ENCODE results near the gene LAMA1. TPM values are rescaled to one million over a fixed set of nuclear protein-coding genes. Genes with fewer than 3 reads are reported as not detected.

LAMA1 gene
- total and polyA plus RNA-seq, 10 of the 15 experiments (the other 5 are each of a cell fraction or from before 2014, with no cell fraction given), result under 0.01 to 1.9 (median 0.06) TPM; not detected in 6

- TF ChIP-seq MTA2 (IDR thresholded peaks at IDR 0.05; ENCODE audit: low read depth) (no peak), TCF3 (IDR thresholded peaks at IDR 0.05; ENCODE audit: borderline replicate concordance, insufficient read depth, low read depth, low read length) (no peak), TCF7 (IDR thresholded peaks at IDR 0.05; ENCODE audit: borderline replicate concordance) (no peak)
Observed at GRCh38 chr18:7002107-7002506, 115.5 kb downstream of the LAMA1 start (continued).

GRCh38 chr18:7000484-7001096 lies 117.0 kb downstream of the LAMA1 start:
- DNase-seq (ENCODE audit: low read depth, low spot score), result no peak
- in situ Hi-C loops (cut with MboI) (no loop called here), intact Hi-C loops (cut with micrococcal nuclease; ENCODE audit: unreplicated experiment) (no loop called here)
- no peak for ATAC-seq
- 6% methylated on average over 9 of the region's 9 CpGs for WGBS (ENCODE audit: insufficient coverage, insufficient replicate concordance, low lambda C conversion rate, missing lambda C conversion rate)
- H4K20me1 ChIP-seq (ENCODE audit: control insufficient read depth, insufficient read depth), result no peaks in the 10 kb centered on the region
- no peaks in the 10 kb centered on the region for H3K36me3 ChIP-seq (ENCODE audit: control insufficient read depth in 2 of 2, insufficient read depth in 2 of 2, low read length in 1 of 2)
- no peak overlapping the region for H3K4me3 ChIP-seq
- H3K4me2 ChIP-seq (ENCODE audit: control insufficient read depth, insufficient read depth), result no peak overlapping the region
- FAIRE-seq, result no peak
- H3K9ac ChIP-seq (ENCODE audit: control insufficient read depth, insufficient read depth, low read length), result no peak overlapping the region
- POLR2A ChIA-PET, result no interaction called here
- H3K79me2 ChIP-seq (ENCODE audit: control insufficient read depth, insufficient read depth, low read length), result no peaks in the 10 kb centered on the region
- H2AFZ ChIP-seq (ENCODE audit: control insufficient read depth, low read depth, low read length), result no peak overlapping the region
- H3K9me3 ChIP-seq (replicated peaks; ENCODE audit: control insufficient read depth, insufficient read depth, low read length), result no peaks in the 10 kb centered on the region
- H3K27ac ChIP-seq (ENCODE audit: control insufficient read depth, insufficient read depth), result no peak overlapping the region
- RAD21 ChIA-PET (ENCODE audit: unreplicated experiment), result no interaction called here
- SMC1A ChIA-PET (ENCODE audit: uncharacterized antibody, unreplicated experiment), result no interaction called here
- no peaks in the 10 kb centered on the region; a peak in 1 of 4 replicates for H3K27me3 ChIP-seq (replicated peaks in 1 of 2; ENCODE audit: control insufficient read depth in 2 of 2, insufficient read depth in 2 of 2, low read length in 1 of 2)
- CTCF ChIA-PET, result no interaction called here
- H3K4me1 ChIP-seq (ENCODE audit: control insufficient read depth, insufficient read depth, low read length), result no peaks in the 10 kb centered on the region
- peak; percentile 17; the same call in 1 of the 2 replicates for TF ChIP-seq SMC3 (IDR thresholded peaks at IDR 0.05; ENCODE audit: borderline replicate concordance, low read length)
- TF ChIP-seq CTCF (IDR thresholded peaks at IDR 0.05 in 2 of 3, conservative IDR thresholded peaks at IDR 0.05 in 1 of 3; ENCODE audit: control insufficient read depth in 2 of 3, extremely low read depth in 1 of 3, insufficient read depth in 1 of 3, low read depth in 3 of 3, low read length in 3 of 3), result peak in 2 of 3 experiments; percentile 11 to 29; a peak in 3 of 6 replicates
- TF ChIP-seq TCF12 (IDR thresholded peaks at IDR 0.05; ENCODE audit: low read depth, low read length), result no peak
- no peak for TF ChIP-seq HDAC2 (IDR thresholded peaks at IDR 0.05)
- no TSS peak for BruUV-seq (replicated peaks)

Data from GM12878 (cell line).